Epithelial cell of esophagus (primary cell): Measurements from ENCODE around the gene FMC1.

Source experiments
- DNase-seq: peaks from one replicate; pipeline ENCODE4 v3.0.0; 2010; ENCODE audit warnings: low read depth
- H3K4me3 ChIP-seq: 2 replicates; pipeline ENCODE4 v1.5.1; 2011; ENCODE audit warnings: mild to moderate bottlenecking, low read length, control low read depth
- CTCF ChIP-seq: IDR thresholded peaks from 2 replicates; pipeline ENCODE4 v1.5.1; 2011; ENCODE audit warnings: low read depth, mild to moderate bottlenecking, low read length, control low read depth, inconsistent platforms; ENCODE audit not compliant: insufficient read depth; ENCODE audit errors: missing control alignments

FMC1 gene

GRCh38 chr7:139358541-139359365, 17.6 kb downstream of the FMC1 start:
- peak overlapping the region; percentile 56 for H3K4me3 ChIP-seq
- peak; percentile 24 for DNase-seq
- no peak for TF ChIP-seq CTCF

- no peak for TF ChIP-seq CTCF
- H3K4me3 ChIP-seq, result peak within 1 kb of the TSS; percentile 56
- peak; percentile 99 for DNase-seq
Measured at GRCh38 chr7:139359366-139360209, 18.5 kb downstream of the FMC1 start, which contains the start of gene LUC7L2. Gene LUC7L2 (plus strand): TSS chr7:139359894. CDS start chr7:139360262, 368 bp downstream.

GRCh38 chr7:139360210-139360947, 19.2 kb downstream of the FMC1 start:
- no peak for TF ChIP-seq CTCF
- DNase-seq, result peak; percentile 98
- peak overlapping the region; percentile 56 for H3K4me3 ChIP-seq

- no peak for DNase-seq
- no peak for TF ChIP-seq CTCF
- peak overlapping the region; percentile 56 for H3K4me3 ChIP-seq
Measured at GRCh38 chr7:139360948-139361307, 19.8 kb downstream of the FMC1 start.

GRCh38 chr7:139361523-139361922, 20.4 kb downstream of the FMC1 start:
- TF ChIP-seq CTCF, result no peak
- H3K4me3 ChIP-seq, result peak overlapping the region; percentile 56
- no peak for DNase-seq

GRCh38 chr7:139362302-139362701, 21.2 kb downstream of the FMC1 start:
- no peak for TF ChIP-seq CTCF
- peak; percentile 54 for DNase-seq
- H3K4me3 ChIP-seq, result peak overlapping the region; percentile 56
